ENCODE measurements around the gene ZNHIT3.

Gene ZNHIT3

GRCh38 chr17:36515837-36516236 is 29.4 kb downstream of the ZNHIT3 start:
- DNase-seq = no peak

GRCh38 chr17:36523113-36523512 is 36.6 kb downstream of the ZNHIT3 start:
- no peak for DNase-seq

GRCh38 chr17:36524428-36524876 is 38.0 kb downstream of the ZNHIT3 start:
- no peak for DNase-seq

DNA sequence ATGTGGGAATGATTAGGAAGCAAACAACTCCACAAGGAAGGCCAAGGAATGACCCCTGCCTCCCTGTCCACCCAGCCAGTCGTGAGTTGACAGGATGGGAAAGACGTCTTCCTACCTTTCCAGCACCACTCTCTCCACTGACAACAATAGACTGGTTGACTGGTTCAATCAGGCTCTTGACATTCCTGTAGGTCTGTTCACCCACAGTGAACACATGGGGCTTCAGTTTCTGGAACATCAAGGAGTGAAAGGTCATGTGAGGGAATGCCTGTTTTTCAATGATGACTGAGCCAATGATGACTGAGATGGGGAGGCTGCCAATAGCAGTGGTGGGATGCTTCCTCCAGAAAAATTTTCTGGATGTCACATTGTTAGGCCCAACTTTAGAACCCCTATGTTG is 38.6 kb downstream of the ZNHIT3 start:
- DNase-seq = no peak

DNA sequence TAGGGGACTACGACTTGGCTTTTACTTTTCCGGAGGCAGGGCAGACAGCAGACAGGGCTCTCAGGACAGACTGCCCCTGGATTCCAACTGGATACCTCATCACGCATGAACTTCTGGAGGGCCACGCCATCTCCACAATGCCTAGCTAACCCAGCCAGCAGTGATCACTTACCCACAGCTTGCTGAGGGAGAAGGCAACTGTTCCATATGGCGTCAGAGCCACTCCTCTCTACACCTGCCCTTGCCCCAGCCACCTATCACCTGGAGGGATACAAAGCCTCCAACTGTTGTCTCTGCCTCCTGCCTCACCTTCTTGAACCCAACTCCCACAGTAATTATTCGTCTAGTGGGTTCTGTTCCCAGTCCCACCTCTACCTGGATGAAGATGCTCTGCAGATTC is 39.4 kb downstream of the ZNHIT3 start:
- no peak for DNase-seq

- DNase-seq = no peak
Observed at GRCh38 chr17:36527621-36528250, 41.3 kb downstream of the ZNHIT3 start.

- no peak for DNase-seq
Observed at GRCh38 chr17:36529121-36529520, 42.6 kb downstream of the ZNHIT3 start.

GRCh38 chr17:36532435-36532975 is 46.0 kb downstream of the ZNHIT3 start:
- no peak for DNase-seq

- DNase-seq = peak; percentile 60 to 72
Observed at GRCh38 chr17:36533935-36534839, 47.7 kb downstream of the ZNHIT3 start.

- peak; percentile 87 to 89 for DNase-seq
Observed at GRCh38 chr17:36534840-36535668, 48.6 kb downstream of the ZNHIT3 start, which contains the start of the genes MYO19 and PIGW. MYO19 (minus strand) TSS chr17:36534868; CDS start chr17:36532538, 2,330 bp downstream. PIGW (plus strand) TSS chr17:36534987; CDS start chr17:36537102, 2,115 bp downstream.

DNA sequence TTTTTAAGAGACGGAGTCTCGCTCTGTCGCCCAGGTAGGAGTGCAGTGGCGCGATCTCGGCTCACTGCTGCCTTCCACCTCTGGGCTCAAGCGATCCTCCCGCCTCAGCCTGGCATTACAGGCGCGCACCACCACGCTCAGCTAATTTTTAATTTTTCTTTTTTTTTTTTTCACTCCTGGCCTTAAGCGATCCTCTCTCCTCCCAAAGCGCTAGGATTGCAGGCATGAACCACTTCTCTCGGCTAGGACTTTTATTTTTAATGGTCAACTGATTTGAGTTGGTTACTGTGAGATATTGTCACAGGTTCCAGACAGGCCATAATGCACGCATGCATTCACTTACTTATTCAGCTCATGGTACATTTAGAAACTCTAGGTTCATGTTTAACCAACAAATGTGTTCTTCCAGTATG is 49.2 kb downstream of the ZNHIT3 start:
- DNase-seq = no peak

DNA sequence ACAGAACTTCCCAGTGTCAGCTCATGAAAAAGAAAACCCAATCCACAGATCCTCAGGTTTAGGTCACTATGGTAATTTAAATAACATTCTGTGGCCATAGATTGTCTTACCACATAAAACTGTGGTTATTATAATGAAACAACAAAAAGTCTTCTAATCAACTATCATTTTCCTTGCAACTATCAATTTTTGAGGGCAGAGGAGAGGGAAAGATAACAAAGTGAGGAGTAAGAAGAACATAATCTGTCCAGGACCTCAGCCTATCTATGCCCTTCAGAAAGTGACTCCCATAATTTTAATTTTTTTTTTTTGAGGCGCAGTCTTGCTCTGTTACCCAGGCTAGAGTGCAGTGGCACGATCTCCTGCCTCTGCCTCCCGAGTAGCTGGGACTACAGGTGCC is 54.2 kb downstream of the ZNHIT3 start:
- no peak for DNase-seq

DNA sequence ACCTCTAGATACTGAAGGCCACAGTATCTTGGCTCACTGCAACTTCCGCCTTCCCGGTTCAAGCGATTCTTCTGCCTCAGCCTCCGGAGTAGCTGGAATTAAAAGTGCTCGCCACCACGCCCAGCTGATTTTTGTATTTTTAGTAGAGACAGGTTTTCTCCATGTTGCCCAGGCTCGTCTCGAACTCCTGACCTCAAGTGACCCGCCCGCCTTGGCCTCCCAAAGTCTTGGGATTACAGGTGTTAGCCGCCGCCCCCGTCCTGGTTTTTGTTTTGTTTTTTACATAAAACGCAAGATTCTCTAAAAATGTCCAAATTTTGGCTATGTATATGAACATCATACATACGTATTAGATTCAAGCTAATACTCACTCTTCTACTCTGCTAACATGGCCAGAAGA is 56.3 kb downstream of the ZNHIT3 start:
- DNase-seq = no peak

DNA sequence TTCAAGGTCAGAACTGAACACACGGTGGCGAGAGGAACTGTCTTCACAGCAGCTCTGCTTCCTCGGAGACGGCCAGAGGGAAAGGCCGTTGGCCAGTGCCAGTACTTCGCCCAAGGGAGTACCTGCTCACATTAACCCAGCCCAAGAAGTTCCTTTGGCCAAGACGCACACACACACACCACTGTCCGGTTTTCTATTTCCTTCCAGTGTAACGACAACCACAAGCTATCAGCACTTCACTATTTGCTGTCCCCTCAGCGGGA is 57.5 kb downstream of the ZNHIT3 start:
- DNase-seq = peak in 1 of 2 experiments; percentile 29

DNA sequence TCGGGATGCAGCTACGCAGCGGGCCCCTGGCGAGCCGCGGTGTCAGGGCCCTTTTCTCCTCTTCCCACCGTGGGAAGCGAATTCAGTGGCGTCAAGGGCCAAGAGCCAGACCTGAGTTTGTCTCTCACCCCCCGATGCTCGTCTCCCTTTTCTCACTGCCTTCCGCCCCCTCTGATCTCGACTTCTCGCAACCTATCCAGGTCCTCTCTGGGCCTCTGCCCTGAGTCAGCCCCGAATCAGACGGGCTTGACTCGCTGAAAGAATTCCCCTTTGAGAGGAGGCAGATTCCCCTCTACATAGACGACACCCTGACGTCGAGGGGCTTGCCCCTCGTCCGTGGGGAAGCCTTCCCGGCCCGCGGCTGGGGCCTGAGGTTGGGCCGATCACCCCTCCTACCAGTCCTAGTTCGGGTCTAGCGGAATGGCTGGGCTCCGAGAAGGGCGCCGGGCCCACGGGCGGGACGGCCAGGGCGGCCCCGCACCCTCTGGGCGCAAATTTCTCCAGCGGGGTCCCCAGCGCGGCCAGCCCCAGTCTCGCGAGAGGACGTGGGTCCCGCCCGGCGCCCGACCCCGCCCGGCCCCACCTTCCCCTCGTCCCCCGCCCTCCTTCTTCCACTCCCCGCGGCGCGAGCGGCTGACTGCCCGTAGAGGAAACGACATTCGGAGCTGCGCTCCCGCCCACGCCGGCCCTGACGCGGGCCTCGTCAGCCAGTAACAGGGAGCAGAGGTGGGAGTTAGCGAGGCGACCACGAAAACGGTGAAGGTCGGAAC is 58.0 kb downstream of the ZNHIT3 start, which contains the start of gene GGNBP2:
GGNBP2 (plus strand) TSS at position 613 of the 770 bp plus-strand sequence. CDS start 806 bp downstream, outside the sequence.
- peak; percentile 93 to 95 for DNase-seq

GRCh38 chr17:36545077-36545464 is 58.6 kb downstream of the ZNHIT3 start:
- DNase-seq = no peak
